SK-N-SH (cell line): ENCODE measurements around the gene SLC10A1.

Source experiments
- CHD2 ChIP-seq: fragments of 150-350 bp; IDR thresholded peaks from 2 replicates; pipeline ENCODE4 v1.6.1; 2018; ENCODE audit warnings: low read length; ENCODE audit not compliant: partially characterized antibody
- CTCF ChIP-seq: fragments of 200-600 bp; sonication (generic); IDR thresholded peaks from 2 replicates; pipeline ENCODE4 v1.6.1; 2017; ENCODE audit warnings: antibody characterized with exemption, mild to moderate bottlenecking, moderate library complexity
- NRF1 ChIP-seq: IDR thresholded peaks from 2 replicates; pipeline ENCODE4 v1.6.1; 2012; ENCODE audit warnings: low read depth, mild to moderate bottlenecking, low read length
- SMC3 ChIP-seq: IDR thresholded peaks from 2 replicates; pipeline ENCODE4 v1.6.1; 2012; ENCODE audit warnings: low read depth, low read length, improper control_type of control experiment

DNA sequence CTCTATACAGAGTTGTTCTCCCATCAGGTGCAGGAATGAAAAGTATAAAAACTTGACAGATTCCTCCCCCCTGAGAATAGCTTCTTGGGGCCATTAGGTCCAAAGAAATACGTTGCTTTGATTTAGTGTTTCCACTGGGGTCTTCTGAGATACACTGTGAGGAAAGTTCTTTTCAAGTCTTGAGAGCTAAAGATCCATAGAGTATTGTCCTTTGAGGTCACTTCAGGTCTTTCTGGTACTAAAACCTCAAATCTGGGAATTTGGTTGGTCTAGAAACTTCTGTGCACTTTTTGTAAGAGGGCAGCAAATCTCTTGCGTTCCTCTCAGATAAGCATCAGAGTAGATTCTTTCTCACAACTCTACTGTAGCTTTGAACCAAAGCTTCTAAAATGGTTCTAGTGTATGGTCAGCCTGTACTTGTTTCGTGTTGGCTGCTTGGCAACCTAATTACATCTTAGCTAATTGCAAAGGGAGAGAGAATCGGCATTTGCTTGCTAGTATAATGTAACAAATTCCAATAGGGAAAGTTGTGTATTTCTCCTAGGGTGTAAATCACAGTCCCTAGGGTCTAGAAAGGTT lies 20.1 kb downstream of the SLC10A1 start:
- TF ChIP-seq SMC3 (no peak), NRF1 (no peak), CTCF (no peak), CHD2 (no peak)
